Pulmonary artery endothelial cell (primary cell): ENCODE data around the gene SPARCL1. TPM values are rescaled to one million over a fixed set of nuclear protein-coding genes. Genes with fewer than 3 reads are reported as not detected.
"Not testable (repeated sequence)": the region's sequence is repeated elsewhere in the genome, so short reads cannot be mapped to it uniquely, and the experiment has no call there.

Source experiments
- DNase-seq: peaks from one replicate; pipeline ENCODE4 v3.0.0-alpha.2; 2011; ENCODE audit warnings: low read depth, low spot score
- total RNA-seq: library from RNA; depleted of rRNA; stranded (reverse); fragments of >200 nt; gene quantifications from 2 replicates; pipeline ENCODE4 v1.2.3, GENCODE V29; 2014

Gene SPARCL1
- total RNA-seq, 1 donor from 2014 or later: under 0.01 TPM

DNA sequence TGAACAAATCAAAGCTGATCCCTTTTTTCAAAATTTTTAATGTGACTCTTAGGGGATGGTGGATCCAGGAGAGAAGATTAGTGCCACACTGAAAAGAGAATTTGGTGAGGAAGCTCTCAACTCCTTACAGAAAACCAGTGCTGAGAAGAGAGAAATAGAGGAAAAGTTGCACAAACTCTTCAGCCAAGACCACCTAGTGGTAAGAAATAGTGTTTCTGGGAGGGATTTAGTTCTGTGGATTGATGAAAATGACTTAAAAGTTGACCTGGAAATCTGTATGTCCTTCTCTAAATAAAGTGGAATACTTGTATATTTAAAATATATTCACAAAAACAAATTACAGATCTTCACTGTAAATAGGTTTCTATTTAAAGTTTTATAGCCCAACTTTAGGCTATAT is 77.6 kb downstream of the SPARCL1 start:
- no peak for DNase-seq

DNA sequence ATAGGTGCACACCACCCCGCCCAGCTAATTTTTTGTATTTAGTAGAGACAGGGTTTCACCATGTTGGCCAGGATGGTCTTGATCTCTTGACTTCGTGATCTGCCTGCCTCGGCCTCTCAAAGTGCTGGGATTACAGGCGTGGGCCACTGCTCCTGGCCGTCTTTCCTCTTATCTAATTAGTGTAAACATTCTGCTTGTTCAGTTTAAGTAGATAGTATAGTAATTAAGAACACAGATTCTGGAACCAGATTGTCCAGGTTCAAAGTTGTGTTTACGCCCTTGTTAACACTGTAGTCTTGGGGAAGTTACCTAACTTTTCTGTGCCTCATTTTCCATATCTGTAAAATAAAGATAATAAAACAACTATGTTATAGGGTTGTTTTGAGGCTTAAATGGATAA is 82.8 kb downstream of the SPARCL1 start:
- DNase-seq: not testable (repeated sequence)

DNA sequence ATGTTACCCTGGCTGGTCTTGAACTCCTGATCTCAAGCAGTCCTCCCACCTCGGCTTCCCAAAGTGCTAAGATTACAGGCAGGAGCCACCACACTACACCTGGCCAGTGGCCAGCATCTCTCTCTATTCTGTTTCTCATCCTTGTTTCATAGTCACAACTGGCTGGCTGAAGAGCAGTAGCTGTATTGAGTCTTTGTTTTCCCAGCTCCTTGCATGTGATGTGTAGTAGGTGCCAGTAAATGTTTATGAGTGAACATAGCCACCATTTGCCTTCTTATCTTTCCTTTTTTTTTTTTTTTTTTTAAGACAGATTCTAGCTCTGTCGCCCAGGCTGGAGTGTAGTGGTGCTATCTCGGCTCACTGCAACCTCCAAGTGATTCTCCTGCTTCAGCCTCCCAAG is 83.2 kb downstream of the SPARCL1 start:
- DNase-seq: no peak

DNA sequence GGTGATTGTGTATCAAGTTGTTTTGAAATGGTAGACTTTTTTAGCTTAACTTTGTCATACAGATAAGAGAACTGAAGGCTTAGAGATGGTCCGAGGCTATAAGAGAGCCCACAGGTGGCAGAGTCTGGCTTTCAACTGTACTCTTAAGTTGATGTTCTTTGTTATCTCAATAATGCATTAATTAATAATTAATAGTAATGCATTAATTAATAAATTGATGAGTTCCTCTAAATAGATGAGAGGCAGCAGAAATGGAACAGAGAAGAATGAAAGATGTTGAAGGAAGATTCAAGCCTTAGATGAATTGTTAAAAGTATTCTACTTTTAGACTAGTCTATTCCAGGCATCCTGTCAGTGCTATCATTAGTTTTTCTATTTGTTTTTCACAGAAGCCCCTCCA is 84.4 kb downstream of the SPARCL1 start:
- DNase-seq: no peak

DNA sequence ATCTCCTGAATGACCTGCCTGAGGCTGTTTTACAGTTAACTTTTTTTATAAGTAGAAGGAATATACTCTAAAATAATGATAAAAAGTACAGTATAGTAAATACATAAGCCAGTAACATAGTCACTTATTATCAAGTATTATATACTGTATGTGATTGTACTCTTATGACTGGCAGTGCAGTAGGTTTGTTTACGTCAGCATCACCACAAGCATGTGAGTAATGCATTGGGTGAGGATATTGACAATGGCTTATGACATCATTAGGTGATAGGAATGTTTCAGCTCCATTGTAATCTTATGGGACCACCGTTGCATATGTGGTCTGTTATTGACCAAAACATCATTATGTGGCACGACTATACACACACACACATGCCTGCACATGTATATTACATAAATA is 86.3 kb downstream of the SPARCL1 start:
- no peak for DNase-seq

DNA sequence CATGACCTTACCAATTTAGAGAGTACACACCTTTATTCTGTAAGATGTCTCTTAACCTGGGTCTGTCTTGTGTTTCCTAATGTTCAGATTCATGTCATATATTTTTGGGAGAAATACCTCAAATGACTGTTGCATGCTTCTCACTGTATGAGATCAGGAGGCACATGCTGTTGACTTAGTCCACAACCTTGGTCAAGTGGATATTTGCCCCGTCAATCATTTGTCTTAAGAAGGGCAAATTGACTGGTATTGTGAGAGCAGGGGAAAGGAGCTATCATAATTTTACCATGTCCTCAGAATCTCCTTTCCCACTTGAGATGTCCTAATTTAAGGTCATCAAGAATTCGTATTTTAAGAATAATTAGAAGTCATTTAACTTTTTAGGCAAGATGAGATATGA is 95.8 kb downstream of the SPARCL1 start:
- DNase-seq: no peak

DNA sequence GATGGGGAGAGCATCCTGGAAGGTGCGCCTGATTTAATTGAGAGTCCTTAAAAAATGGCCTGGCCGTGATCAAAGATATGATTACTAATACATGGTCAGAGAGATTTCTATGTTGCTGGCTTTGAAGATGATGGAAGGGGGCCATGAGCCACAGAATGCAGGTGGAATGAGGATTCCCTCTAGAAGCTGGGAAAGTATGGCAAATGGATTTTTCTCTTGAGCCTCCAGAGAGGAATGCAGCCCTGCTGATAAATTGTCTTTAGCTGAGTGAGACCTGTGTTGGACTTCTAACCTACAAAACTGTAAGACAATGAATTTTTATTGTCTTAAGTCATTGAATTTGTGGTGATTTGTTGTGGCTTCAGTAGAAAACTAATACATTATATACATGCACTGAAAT is 99.1 kb downstream of the SPARCL1 start:
- no peak for DNase-seq

DNA sequence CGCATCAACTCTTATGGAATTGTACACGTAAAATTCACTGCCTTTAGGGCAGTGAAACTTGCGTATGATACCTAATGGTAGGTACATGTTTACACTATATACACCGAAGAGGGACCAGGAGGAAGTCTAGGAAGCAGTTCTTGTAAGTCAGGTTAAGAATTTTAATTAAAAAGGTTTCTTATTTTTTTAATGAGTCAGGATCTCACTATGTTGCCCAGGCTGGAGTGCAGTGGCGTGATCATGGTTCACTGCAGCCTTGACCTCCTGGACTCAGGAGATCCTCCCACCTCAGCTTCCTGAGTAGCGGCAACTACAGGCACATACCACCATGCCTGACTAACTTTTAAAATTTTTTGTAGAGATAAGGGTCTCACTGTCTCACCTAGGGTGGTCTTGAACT is 100.2 kb downstream of the SPARCL1 start:
- DNase-seq: no peak

DNA sequence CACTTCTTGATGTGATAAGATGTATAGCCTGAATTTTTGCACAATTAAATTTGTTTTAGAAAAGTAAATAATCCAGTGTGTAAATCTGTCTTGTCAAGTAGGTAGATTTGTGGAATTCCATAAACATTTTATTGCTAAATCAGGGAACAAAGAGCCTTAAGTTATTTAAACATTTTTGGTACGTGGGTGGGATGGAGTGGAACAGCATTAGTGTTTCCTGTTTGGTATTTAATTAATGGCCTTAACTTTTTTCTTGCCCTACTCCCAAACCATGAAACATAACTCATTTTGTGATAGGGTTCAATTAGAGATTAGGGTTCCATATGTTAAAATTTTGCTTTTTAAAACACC is 101.7 kb downstream of the SPARCL1 start:
- no peak for DNase-seq

DNA sequence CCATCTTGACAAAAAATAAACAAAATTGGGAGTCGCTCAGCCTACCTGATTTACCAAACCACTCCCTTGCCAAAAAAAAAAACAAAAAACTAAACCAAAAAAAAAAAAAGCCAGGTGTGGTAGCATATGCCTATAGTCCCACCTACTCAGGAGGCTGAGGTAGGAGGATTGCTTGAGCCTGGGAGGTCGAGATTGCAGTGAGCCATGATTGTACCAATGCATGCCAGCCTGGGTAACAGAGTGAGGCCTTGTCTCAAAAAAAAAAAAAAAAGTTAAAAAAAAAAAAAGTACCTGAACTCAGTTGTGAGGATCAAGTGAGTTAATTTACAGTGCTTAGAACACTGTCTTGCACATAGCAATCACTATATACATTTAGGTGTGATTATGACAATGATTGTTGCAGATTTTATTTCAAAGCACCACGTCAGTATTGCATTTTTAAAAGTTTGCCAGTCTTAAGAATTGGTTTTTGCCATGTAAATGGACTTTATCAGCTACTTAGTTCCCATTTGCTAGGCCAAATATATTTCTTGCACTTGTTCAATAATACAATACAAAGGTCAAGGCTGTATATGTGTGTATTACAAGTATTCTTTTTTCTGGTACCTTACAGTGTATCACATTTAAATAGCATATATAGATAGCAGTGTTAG is 102.2 kb downstream of the SPARCL1 start:
- no peak for DNase-seq

DNA sequence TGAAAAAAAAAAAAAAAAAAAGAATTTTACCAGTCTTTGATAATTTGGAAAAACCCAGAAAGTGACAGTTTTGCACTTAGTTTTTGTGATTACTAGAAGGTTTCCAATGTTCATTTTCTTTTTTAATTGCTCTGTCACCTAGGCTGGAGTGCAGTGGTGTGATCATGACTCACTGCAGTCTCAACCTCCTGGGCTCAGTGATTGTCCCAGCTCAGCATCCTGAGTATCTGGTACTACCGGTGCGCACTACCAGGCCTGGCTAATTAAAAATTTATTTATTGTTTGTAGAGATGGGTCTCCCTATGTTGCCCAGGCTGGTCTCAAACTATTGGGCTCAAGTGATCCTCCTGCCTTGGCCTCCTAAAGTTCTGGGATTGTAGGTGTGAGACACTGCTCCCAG is 103.5 kb downstream of the SPARCL1 start:
- no peak for DNase-seq

DNA sequence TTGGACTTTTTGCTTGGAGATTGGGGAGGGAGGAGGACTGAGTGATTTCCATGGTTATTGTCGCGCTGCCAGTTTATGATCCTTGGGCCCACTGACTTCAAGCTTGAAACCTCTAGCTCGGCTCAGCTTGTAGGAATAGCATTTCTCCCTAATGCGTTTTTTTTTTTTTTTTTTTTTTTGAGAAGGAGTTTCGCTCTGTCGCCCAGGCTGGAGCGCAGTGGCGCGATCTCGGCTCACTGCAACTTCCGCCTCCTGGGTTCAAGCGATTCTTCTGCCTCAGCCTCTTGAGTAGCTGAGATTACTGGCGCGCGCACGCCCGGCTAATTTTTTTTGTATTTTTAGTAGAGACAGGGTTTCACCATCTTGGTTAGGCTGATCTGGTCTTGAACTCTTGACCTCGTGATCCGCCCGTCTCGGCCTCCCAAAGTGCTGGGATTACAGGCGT is 105.1 kb downstream of the SPARCL1 start:
- DNase-seq: not testable (repeated sequence)

Other genes with a start within 250 kb of the SPARCL1 start
- gene HSD17B13, start 206.5 kb downstream of the SPARCL1 start, total RNA-seq: 0.07 TPM in 1 of 2 replicates, not detected in the other
- 26.2 and 28.1 TPM in 2 replicates for gene HSD17B11, start 138.2 kb downstream of the SPARCL1 start, total RNA-seq
- 20.0 and 25.5 TPM in 2 replicates for gene NUDT9, start 106.8 kb downstream of the SPARCL1 start, total RNA-seq
- gene DSPP, start 79.2 kb upstream of the SPARCL1 start, total RNA-seq: not detected in 2 replicates
- not detected in 2 replicates for gene DMP1, start 120.9 kb upstream of the SPARCL1 start, total RNA-seq